Trophoblast cell (in vitro differentiated cells and primary cell): ENCODE results near the gene USP1. TPM values are rescaled to one million over a fixed set of nuclear protein-coding genes. Genes with fewer than 3 reads are reported as not detected.

Experiments used
- DNase-seq, 2 donors: peaks; one replicate each; pipeline ENCODE4 v3.0.0-alpha.2; 2016
- H2AFZ ChIP-seq: 2 replicates; pipeline ENCODE4 v1.6.1; 2013; ENCODE audit warnings: low read length, moderate library complexity, mild to moderate bottlenecking; ENCODE audit not compliant: insufficient read depth, poor library complexity
- H2AK5ac ChIP-seq: 2 replicates; pipeline ENCODE4 v1.6.1; 2013; ENCODE audit warnings: mild to moderate bottlenecking, low read length
- H2BK120ac ChIP-seq: 2 replicates; pipeline ENCODE4 v1.6.1; 2013; ENCODE audit warnings: low read length, mild to moderate bottlenecking, moderate library complexity; ENCODE audit not compliant: insufficient read depth, poor library complexity
- H2BK12ac ChIP-seq: 2 replicates; pipeline ENCODE4 v1.6.1; 2013; ENCODE audit warnings: mild to moderate bottlenecking, low read length, moderate library complexity
- H2BK5ac ChIP-seq: 2 replicates; pipeline ENCODE4 v1.6.1; 2013; ENCODE audit warnings: low read length, low read depth, moderate library complexity, mild to moderate bottlenecking; ENCODE audit not compliant: poor library complexity
- H3K14ac ChIP-seq: 2 replicates; pipeline ENCODE4 v1.6.1; 2013; ENCODE audit warnings: mild to moderate bottlenecking, low read length
- H3K18ac ChIP-seq: 2 replicates; pipeline ENCODE4 v1.6.1; 2013; ENCODE audit warnings: mild to moderate bottlenecking, low read length
- H3K23ac ChIP-seq: 2 replicates; pipeline ENCODE4 v1.6.1; 2013; ENCODE audit warnings: low read length
- H3K27ac ChIP-seq: 2 replicates; pipeline ENCODE4 v1.5.1; 2013; ENCODE audit warnings: low read depth, mild to moderate bottlenecking, inconsistent platforms, low read length, moderate library complexity
- H3K27me3 ChIP-seq: 2 replicates; pipeline ENCODE4 v1.6.1; 2013; ENCODE audit warnings: inconsistent platforms, mild to moderate bottlenecking, low read length, moderate library complexity; ENCODE audit not compliant: insufficient read depth
- H3K36me3 ChIP-seq, 2 experiments: 1 replicate in 1 of 2; 2 replicates in 1 of 2; pipeline ENCODE4 v1.6.1; 2013; ENCODE audit warnings: low read length in 2 of 2, mild to moderate bottlenecking in 2 of 2, moderate library complexity in 1 of 2; ENCODE audit not compliant: insufficient read depth in 2 of 2, control insufficient read depth in 1 of 2
- H3K4ac ChIP-seq: 2 replicates; pipeline ENCODE4 v1.6.1; 2013; ENCODE audit warnings: low read depth, mild to moderate bottlenecking, low read length, moderate library complexity
- H3K4me1 ChIP-seq, 2 experiments: 1 replicate in 1 of 2; 2 replicates in 1 of 2; pipeline ENCODE4 v1.6.1; 2013; ENCODE audit warnings: low read length in 2 of 2, mild to moderate bottlenecking in 2 of 2, moderate library complexity in 1 of 2; ENCODE audit not compliant: insufficient read depth in 2 of 2, control insufficient read depth in 1 of 2
- H3K4me2 ChIP-seq: 2 replicates; pipeline ENCODE4 v1.6.1; 2013; ENCODE audit warnings: inconsistent platforms, mild to moderate bottlenecking, low read length, moderate library complexity
- H3K4me3 ChIP-seq: 2 replicates; pipeline ENCODE4 v1.5.1; 2013; ENCODE audit warnings: mild to moderate bottlenecking, low read depth, low read length, inconsistent platforms
- H3K79me1 ChIP-seq: one replicate; pipeline ENCODE4 v1.6.1; 2013; ENCODE audit warnings: low read length
- H3K79me2 ChIP-seq: 2 replicates; pipeline ENCODE4 v1.6.1; 2013; ENCODE audit warnings: low read length, mild to moderate bottlenecking; ENCODE audit not compliant: control insufficient read depth, insufficient read depth, poor library complexity
- H3K9ac ChIP-seq: 2 replicates; pipeline ENCODE4 v1.6.1; 2013; ENCODE audit warnings: mild to moderate bottlenecking, low read length
- H3K9me3 ChIP-seq: 2 replicates; pipeline ENCODE4 v1.6.1; 2013; ENCODE audit warnings: low read depth, mild to moderate bottlenecking, control low read depth, inconsistent platforms, low read length; ENCODE audit not compliant: insufficient read depth
- H4K12ac ChIP-seq: 2 replicates; pipeline ENCODE4 v1.6.1; 2013; ENCODE audit warnings: low read depth, mild to moderate bottlenecking, low read length, moderate library complexity
- H4K8ac ChIP-seq: 2 replicates; pipeline ENCODE4 v1.6.1; 2013; ENCODE audit warnings: low read depth, mild to moderate bottlenecking, low read length, moderate library complexity
- H4K91ac ChIP-seq: one replicate; pipeline ENCODE4 v1.6.1; 2013; ENCODE audit warnings: low read depth, mild to moderate bottlenecking, low read length, moderate library complexity
- WGBS: extraction: QIAGEN DNeasy Blood & Tissue Kit; methylation state at CpG from one replicate; pipeline ENCODE4 v1.1.7; 2013; ENCODE audit warnings: missing lambda C conversion rate; ENCODE audit not compliant: insufficient read length, insufficient coverage; ENCODE audit errors: extremely low coverage; 5-methylcytosine and 5-hydroxymethylcytosine counted together
- polyA plus RNA-seq: library from polyadenylated mRNA; stranded (reverse); fragments of 200-250 nt; gene quantifications from 2 replicates; pipeline ENCODE4 v1.2.3, GENCODE V29; 2013

USP1 gene
- polyA plus RNA-seq = 24.4 and 24.9 TPM in 2 replicates

- Histone ChIP-seq H3K4me1 (peaks cover 0 to 4% of the 10 kb centered on the region in 2 experiments), H3K18ac (peak within 1 kb of the TSS; percentile 96), H3K9ac (peak within 1 kb of the TSS; percentile 99), H2BK12ac (no peak within 1 kb of the TSS), H3K79me1 (peaks cover 15% of the 10 kb centered on the region), H3K36me3 (peaks cover 0 to under 1% of the 10 kb centered on the region in 2 experiments), H3K23ac (peak within 1 kb of the TSS; percentile 37), H2BK120ac (peak within 1 kb of the TSS; percentile 95), H3K27ac (peak within 1 kb of the TSS; percentile 100), H3K9me3 (peaks cover 2% of the 10 kb centered on the region), H4K8ac (peak within 1 kb of the TSS; percentile 89), H3K79me2 (peaks cover 15% of the 10 kb centered on the region), H2BK5ac (peak within 1 kb of the TSS; percentile 98), H4K12ac (peak within 1 kb of the TSS; percentile 69), H3K4ac (peak within 1 kb of the TSS; percentile 89), H4K91ac (peak within 1 kb of the TSS; percentile 96), H3K4me3 (peak within 1 kb of the TSS; percentile 96), H2AK5ac (peak within 1 kb of the TSS; percentile 65), H3K4me2 (peak within 1 kb of the TSS; percentile 96), H3K27me3 (no peaks in the 10 kb centered on the region), H3K14ac (peak within 1 kb of the TSS; percentile 92), H2AFZ (peak within 1 kb of the TSS; percentile 89)
- DNase-seq = peak; percentile 99 to 100
- WGBS = no CpG with 5 or more reads among the region's 76 CpGs
These were observed at the start of gene USP1 for GRCh38 chr1:62436466-62437272. USP1 (plus strand) TSS chr1:62437049; CDS start chr1:62439868, 2,819 bp downstream.

- Histone ChIP-seq H3K27me3 (no peaks in the 10 kb centered on the region), H3K79me2 (no peaks in the 10 kb centered on the region), H3K4me2 (no peak overlapping the region), H2BK5ac (no peak overlapping the region), H3K9me3 (no peaks in the 10 kb centered on the region), H3K9ac (no peak overlapping the region), H3K79me1 (no peaks in the 10 kb centered on the region), H2AFZ (no peak overlapping the region), H2BK120ac (no peak overlapping the region), H4K91ac (no peak overlapping the region), H3K36me3 (no peaks in the 10 kb centered on the region), H3K14ac (no peak overlapping the region), H2AK5ac (no peak overlapping the region), H3K4ac (no peak overlapping the region), H3K27ac (no peak overlapping the region), H3K4me3 (no peak overlapping the region), H3K23ac (no peak overlapping the region), H3K18ac (no peak overlapping the region), H3K4me1 (peaks cover 0 to 2% of the 10 kb centered on the region in 2 experiments), H4K8ac (no peak overlapping the region), H2BK12ac (peak overlapping the region; percentile 38), H4K12ac (no peak overlapping the region)
- no CpG with 5 or more reads among the region's 6 CpGs for WGBS
- peak; percentile 62 to 68 for DNase-seq
These were observed 47.3 kb upstream of the USP1 start for GRCh38 chr1:62389531-62389930.

GRCh38 chr1:62390071-62390470, 46.8 kb upstream of the USP1 start:
- Histone ChIP-seq H3K27ac (no peak overlapping the region), H3K36me3 (no peaks in the 10 kb centered on the region), H3K4me1 (peaks cover 0 to 2% of the 10 kb centered on the region in 2 experiments), H3K79me1 (no peaks in the 10 kb centered on the region), H2AFZ (no peak overlapping the region), H2BK5ac (no peak overlapping the region), H2BK12ac (no peak overlapping the region), H3K23ac (no peak overlapping the region), H4K12ac (no peak overlapping the region), H3K9ac (no peak overlapping the region), H3K4me2 (no peak overlapping the region), H2AK5ac (no peak overlapping the region), H4K8ac (no peak overlapping the region), H3K27me3 (no peaks in the 10 kb centered on the region), H2BK120ac (no peak overlapping the region), H4K91ac (no peak overlapping the region), H3K4me3 (no peak overlapping the region), H3K4ac (no peak overlapping the region), H3K79me2 (no peaks in the 10 kb centered on the region), H3K9me3 (no peaks in the 10 kb centered on the region), H3K14ac (no peak overlapping the region), H3K18ac (no peak overlapping the region)
- no CpG with 5 or more reads among the region's 7 CpGs for WGBS
- DNase-seq = peak in 1 of 2 donors; percentile 20

DNA sequence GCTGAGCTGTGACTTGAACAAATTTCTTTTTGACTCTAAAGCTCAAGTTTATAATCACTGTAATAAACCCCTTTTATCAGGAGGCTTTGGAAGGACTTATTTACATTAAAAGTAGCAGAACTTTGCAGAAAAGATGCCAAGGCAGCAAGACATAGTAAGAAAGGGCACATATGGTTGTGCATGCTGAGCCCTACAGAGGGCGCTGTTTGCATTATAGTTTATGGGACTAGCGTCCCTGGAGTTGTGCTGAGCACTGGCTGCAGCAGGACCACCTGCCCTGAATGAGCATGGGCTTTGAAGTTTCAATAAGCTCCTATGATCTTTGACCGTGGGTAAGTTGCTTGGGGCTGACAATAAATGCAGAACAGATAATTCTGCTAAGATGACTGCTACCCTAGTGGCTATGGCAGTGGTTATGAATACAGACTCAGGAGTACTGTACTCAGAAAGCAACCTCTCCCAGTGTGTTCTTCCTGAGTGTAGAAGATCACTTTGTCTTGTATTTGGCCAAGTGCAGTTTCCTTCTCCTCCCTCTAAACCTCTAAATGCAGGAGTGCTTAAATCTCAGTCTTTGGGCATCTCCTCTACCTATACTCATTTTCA, 45.4 kb upstream of the USP1 start:
- no peak overlapping the region for H3K9ac ChIP-seq
- no peak overlapping the region for H3K4ac ChIP-seq
- no peak overlapping the region for H3K23ac ChIP-seq
- no CpG with 5 or more reads among the region's 3 CpGs for WGBS
- H4K91ac ChIP-seq = no peak overlapping the region
- H3K36me3 ChIP-seq = no peaks in the 10 kb centered on the region
- H2BK120ac ChIP-seq = no peak overlapping the region
- no peaks in the 10 kb centered on the region for H3K27me3 ChIP-seq
- no peak overlapping the region for H3K4me3 ChIP-seq
- no peak overlapping the region for H2BK5ac ChIP-seq
- no peaks in the 10 kb centered on the region for H3K79me1 ChIP-seq
- H4K12ac ChIP-seq = no peak overlapping the region
- H3K9me3 ChIP-seq = no peaks in the 10 kb centered on the region
- peaks cover 0 to 2% of the 10 kb centered on the region in 2 experiments for H3K4me1 ChIP-seq
- no peak overlapping the region for H3K4me2 ChIP-seq
- no peak overlapping the region for H3K14ac ChIP-seq
- no peak overlapping the region for H3K27ac ChIP-seq
- no peaks in the 10 kb centered on the region for H3K79me2 ChIP-seq
- no peak overlapping the region for H4K8ac ChIP-seq
- H2AFZ ChIP-seq = no peak overlapping the region
- no peak overlapping the region for H2AK5ac ChIP-seq
- no peak overlapping the region for H3K18ac ChIP-seq
- H2BK12ac ChIP-seq = no peak overlapping the region
- peak; percentile 24 to 64 for DNase-seq
